Endothelial cell of umbilical vein (primary cell): Measurements from ENCODE around the gene APBA2. TPM values are rescaled to one million over a fixed set of nuclear protein-coding genes. Genes with fewer than 3 reads are reported as not detected.

Source experiments
- BruUV-seq: library from RNA; stranded (reverse); fragments of 400-500 nt; replicated peaks from 2 replicates; lab custom pipeline; 2021; lab: Mats Ljungman, UMichigan
- CTCF ChIA-PET: fragments of 300-600, 350-600 bp; sonication (Branson Sonifier 250); formaldehyde crosslinking; loops from one replicate; lab custom pipeline; 2021; ENCODE audit warnings: antibody characterized with exemption, inconsistent platforms; lab: Charles Lee
- POLR2A ChIA-PET: fragments of 300-600, 350-600 bp; sonication (Branson Sonifier 250); formaldehyde crosslinking; loops from one replicate; lab custom pipeline; 2021; ENCODE audit warnings: antibody characterized with exemption, inconsistent platforms; lab: Charles Lee
- DNase-seq: peaks from one replicate; pipeline ENCODE4 v3.0.0-alpha.2; 2011; ENCODE audit warnings: low read depth, low spot score
- FAIRE-seq: peaks from 2 replicates; lab custom pipeline; 2011; peaks lifted over from hg19 to GRCh38; lab: Jason Lieb, UNC
- H2AFZ ChIP-seq: 2 replicates; pipeline ENCODE4 v1.6.0; 2012; ENCODE audit warnings: low read depth, low read length, control low read depth, inconsistent platforms
- H3K27ac ChIP-seq: 2 replicates; pipeline ENCODE4 v1.5.1; 2011; ENCODE audit warnings: low read depth, mild to moderate bottlenecking, control low read depth, low read length, moderate library complexity; ENCODE audit not compliant: insufficient read depth
- H3K27me3 ChIP-seq, 2 experiments: 2 replicates each; pipeline versions ENCODE4 v1.6.0 to v1.6.1; 2011; ENCODE audit warnings: low read length in 2 of 2, mixed read lengths in 1 of 2; ENCODE audit not compliant: control insufficient read depth in 2 of 2, insufficient read depth in 2 of 2
- H3K36me3 ChIP-seq, 2 experiments: 2 replicates in 1 of 2; 3 replicates in 1 of 2; pipeline ENCODE4 v1.5.1; 2011; ENCODE audit warnings: low read length in 2 of 2, mild to moderate bottlenecking in 1 of 2, moderate library complexity in 1 of 2; ENCODE audit not compliant: control insufficient read depth in 2 of 2, insufficient read depth in 2 of 2; ENCODE audit errors: extremely low read depth in 1 of 2
- H3K4me1 ChIP-seq: 3 replicates; pipeline ENCODE4 v1.5.1; 2011; ENCODE audit warnings: mild to moderate bottlenecking, low read length; ENCODE audit not compliant: control insufficient read depth, insufficient read depth; ENCODE audit errors: extremely low read depth
- H3K4me2 ChIP-seq: 2 replicates; pipeline ENCODE4 v1.6.1; 2011; ENCODE audit warnings: low read length, control low read depth, mixed read lengths; ENCODE audit not compliant: insufficient read depth
- H3K4me3 ChIP-seq, 3 experiments: fragments of 200-600 bp in 1 of 3; sonication (generic), shearing (Covaris generic) in 1 of 3; replicated peaks in 1 of 3; 2 replicates each; pipeline ENCODE4 v1.5.1; 2011 to 2016; ENCODE audit warnings: control low read depth in 3 of 3, low read length in 3 of 3, mild to moderate bottlenecking in 2 of 3, inconsistent platforms in 1 of 3, low read depth in 1 of 3, moderate library complexity in 1 of 3; ENCODE audit not compliant: insufficient read depth in 1 of 3
- H3K79me2 ChIP-seq: 2 replicates; pipeline ENCODE4 v1.6.0; 2012; ENCODE audit warnings: low read length, inconsistent platforms; ENCODE audit not compliant: control insufficient read depth, insufficient read depth
- H3K9ac ChIP-seq: replicated peaks from 2 replicates; pipeline ENCODE3; 2011; ENCODE audit warnings: low read length, control low read depth; ENCODE audit not compliant: insufficient read depth; ENCODE audit errors: extremely low read depth
- H3K9me1 ChIP-seq: replicated peaks from 3 replicates; pipeline ENCODE4 v1.6.0; 2011; ENCODE audit warnings: mild to moderate bottlenecking, low read length; ENCODE audit not compliant: control insufficient read depth, insufficient read depth; ENCODE audit errors: extremely low read depth
- H3K9me3 ChIP-seq: replicated peaks from 2 replicates; pipeline ENCODE4 v1.5.1; 2012; ENCODE audit warnings: low read length, inconsistent platforms; ENCODE audit not compliant: control insufficient read depth, insufficient read depth
- H4K20me1 ChIP-seq: replicated peaks from 2 replicates; pipeline ENCODE3; 2011; ENCODE audit warnings: mild to moderate bottlenecking, low read length; ENCODE audit not compliant: control insufficient read depth, insufficient read depth; ENCODE audit errors: extremely low read depth
- EZH2 ChIP-seq: IDR thresholded peaks from 2 replicates; pipeline ENCODE4 v1.6.1; 2012; ENCODE audit warnings: borderline replicate concordance, low read depth, mild to moderate bottlenecking, moderate library complexity, low read length, inconsistent platforms; ENCODE audit not compliant: severe bottlenecking
- FOS ChIP-seq: IDR thresholded peaks from 2 replicates; pipeline ENCODE4 v1.6.1; 2011; ENCODE audit warnings: mild to moderate bottlenecking, low read length, moderate library complexity, borderline replicate concordance; ENCODE audit not compliant: insufficient read depth
- GATA2 ChIP-seq: IDR thresholded peaks from 2 replicates; pipeline ENCODE4 v1.7.0; 2011; ENCODE audit warnings: low read depth, mild to moderate bottlenecking, moderate library complexity, mixed read lengths, low read length; ENCODE audit not compliant: insufficient read length, insufficient read depth
- JUN ChIP-seq: IDR thresholded peaks from 2 replicates; pipeline ENCODE4 v1.6.1; 2011; ENCODE audit warnings: borderline replicate concordance, low read depth; ENCODE audit not compliant: insufficient read length, insufficient read depth
- MYC ChIP-seq: IDR thresholded peaks from one replicate; pipeline ENCODE4 v1.6.1; 2011; ENCODE audit warnings: mild to moderate bottlenecking, low read depth, low read length
- POLR2A ChIP-seq: IDR thresholded peaks from 2 replicates; pipeline ENCODE4 v1.6.1; 2012; ENCODE audit warnings: low read depth, mild to moderate bottlenecking, control low read depth, low read length
- POLR2AphosphoS5 ChIP-seq: IDR thresholded peaks from 2 replicates; pipeline ENCODE4 v1.6.1; 2012; ENCODE audit warnings: low read depth, mild to moderate bottlenecking, control low read depth, low read length, moderate library complexity; ENCODE audit not compliant: insufficient read depth
- dilution Hi-C: fragments of 300-500 bp; cut with MboI; formaldehyde crosslinking; loops from one replicate; pipeline ENCODE4 v1.15.0; 2019; ENCODE audit warnings: low sequenced_read_pairs; ENCODE audit not compliant: extremely low pct_ligation_motif_present
- intact Hi-C: fragments of 100-400 bp; cut with micrococcal nuclease; formaldehyde crosslinking; loops from one replicate; pipeline ENCODE4 v1.10.0; 2022
- polyA plus RNA-seq, 4 experiments: library from polyadenylated mRNA; depleted of rRNA in 3 of 4; stranded (reverse) in 3 of 4; unstranded in 1 of 4; fragments of >200 nt; gene quantifications; 2 replicates each; pipeline versions ENCODE4 v1.2.1 to v1.2.3, GENCODE V29; 2011 to 2012; ENCODE audit warnings: missing spikeins in 1 of 4
- total RNA-seq: library from RNA; stranded (reverse); gene quantifications from 2 replicates; pipeline ENCODE4 v1.2.3, GENCODE V29; 2021
- TF ChIP-seq, protein P1 (sequence below): IDR thresholded peaks from 2 replicates; pipeline ENCODE4 v1.6.1; 2011; ENCODE audit not compliant: insufficient read depth, insufficient read length
- TF ChIP-seq, protein P2 (sequence below), 2 donors: IDR thresholded peaks; 1 replicate in 1 of 2; 2 replicates in 1 of 2; pipeline ENCODE4 v1.5.1; 2011; ENCODE audit warnings: low read length in 2 of 2, mild to moderate bottlenecking in 2 of 2, moderate library complexity in 2 of 2, control low read depth in 1 of 2, inconsistent platforms in 1 of 2, low read depth in 1 of 2; ENCODE audit not compliant: insufficient read depth in 1 of 2; ENCODE audit errors: extremely low read depth in 1 of 2

The APBA2 gene
- total and polyA plus RNA-seq, 2 donors (not counting 3 experiments of a cell fraction or from before 2014, with no cell fraction given) = 5.7 to 11.1 TPM

DNA sequence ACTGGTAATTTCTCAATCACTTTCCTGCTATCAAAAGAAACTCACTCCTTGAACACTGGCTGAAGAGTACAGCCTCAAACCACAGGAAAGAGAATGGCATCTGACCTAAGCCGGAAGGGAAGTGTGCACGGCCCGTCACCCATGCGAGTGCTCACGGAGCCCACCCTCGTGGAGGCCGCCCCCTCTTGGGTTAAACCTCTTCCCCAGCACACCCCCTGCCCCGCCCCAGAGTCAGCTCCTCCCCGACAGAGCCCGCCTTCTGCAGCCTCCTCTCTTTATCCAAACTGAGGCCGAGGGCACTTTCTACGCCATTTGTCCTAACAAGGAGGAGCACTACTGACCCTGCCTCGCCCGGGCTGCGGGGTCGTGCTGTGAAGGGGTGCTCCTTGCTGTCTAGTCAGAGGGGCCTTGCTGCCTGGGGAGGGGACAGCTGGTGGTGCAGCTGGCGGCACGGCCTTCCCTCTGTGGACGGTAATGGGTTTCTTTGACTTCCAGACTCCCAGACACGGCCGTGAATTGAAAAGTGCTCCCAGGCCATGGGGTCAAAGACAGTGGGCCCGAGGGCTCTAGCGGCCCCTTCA lies 246.2 kb downstream of the APBA2 start:
- H2AFZ ChIP-seq = peak overlapping the region; percentile 78
- H3K79me2 ChIP-seq = no peaks in the 10 kb centered on the region
- H3K4me2 ChIP-seq = no peak overlapping the region
- H4K20me1 ChIP-seq = no peaks in the 10 kb centered on the region
- H3K27ac ChIP-seq = no peak overlapping the region
- dilution Hi-C loops = no loop called here
- H3K9me1 ChIP-seq = no peaks in the 10 kb centered on the region
- no peaks in the 10 kb centered on the region for H3K27me3 ChIP-seq
- BruUV-seq = no TSS peak
- FAIRE-seq = no peak
- H3K4me1 ChIP-seq = peaks cover 6% of the 10 kb centered on the region
- no peak overlapping the region for H3K9ac ChIP-seq
- H3K9me3 ChIP-seq = no peaks in the 10 kb centered on the region
- ChIA-PET CTCF (interaction anchor here (1.3 to 3.0 kb wide), 3 partner anchors 8 to 30 kb away, joined by 3 to 28 read pairs (median 7); no protein-coding TSS in a partner anchor), POLR2A (no interaction called here)
- no peaks in the 10 kb centered on the region for H3K36me3 ChIP-seq
- TF ChIP-seq POLR2AphosphoS5 = no peak
- TF ChIP-seq, protein P1, sequence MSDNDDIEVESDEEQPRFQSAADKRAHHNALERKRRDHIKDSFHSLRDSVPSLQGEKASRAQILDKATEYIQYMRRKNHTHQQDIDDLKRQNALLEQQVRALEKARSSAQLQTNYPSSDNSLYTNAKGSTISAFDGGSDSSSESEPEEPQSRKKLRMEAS = no peak
- TF ChIP-seq FOS = no peak
- no peak for TF ChIP-seq JUN
- no peak for TF ChIP-seq GATA2
- TF ChIP-seq, protein P2, sequence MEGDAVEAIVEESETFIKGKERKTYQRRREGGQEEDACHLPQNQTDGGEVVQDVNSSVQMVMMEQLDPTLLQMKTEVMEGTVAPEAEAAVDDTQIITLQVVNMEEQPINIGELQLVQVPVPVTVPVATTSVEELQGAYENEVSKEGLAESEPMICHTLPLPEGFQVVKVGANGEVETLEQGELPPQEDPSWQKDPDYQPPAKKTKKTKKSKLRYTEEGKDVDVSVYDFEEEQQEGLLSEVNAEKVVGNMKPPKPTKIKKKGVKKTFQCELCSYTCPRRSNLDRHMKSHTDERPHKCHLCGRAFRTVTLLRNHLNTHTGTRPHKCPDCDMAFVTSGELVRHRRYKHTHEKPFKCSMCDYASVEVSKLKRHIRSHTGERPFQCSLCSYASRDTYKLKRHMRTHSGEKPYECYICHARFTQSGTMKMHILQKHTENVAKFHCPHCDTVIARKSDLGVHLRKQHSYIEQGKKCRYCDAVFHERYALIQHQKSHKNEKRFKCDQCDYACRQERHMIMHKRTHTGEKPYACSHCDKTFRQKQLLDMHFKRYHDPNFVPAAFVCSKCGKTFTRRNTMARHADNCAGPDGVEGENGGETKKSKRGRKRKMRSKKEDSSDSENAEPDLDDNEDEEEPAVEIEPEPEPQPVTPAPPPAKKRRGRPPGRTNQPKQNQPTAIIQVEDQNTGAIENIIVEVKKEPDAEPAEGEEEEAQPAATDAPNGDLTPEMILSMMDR (IDR thresholded peaks at IDR 0.05; ENCODE audit: extremely low read depth in 1 of 2, insufficient read depth in 1 of 2, low read depth in 1 of 2, low read length in 2 of 2) = no peak
- TF ChIP-seq POLR2A = no peak
- TF ChIP-seq MYC = no peak
- TF ChIP-seq EZH2 = no peak
- H3K4me3 ChIP-seq = no peak overlapping the region
- intact Hi-C loops = loop anchor here (2.0 kb wide), 1 partner anchor 29 kb away; no protein-coding TSS in a partner anchor
- no peak for DNase-seq
